ENCODE data around the gene HOMER3.

DNA sequence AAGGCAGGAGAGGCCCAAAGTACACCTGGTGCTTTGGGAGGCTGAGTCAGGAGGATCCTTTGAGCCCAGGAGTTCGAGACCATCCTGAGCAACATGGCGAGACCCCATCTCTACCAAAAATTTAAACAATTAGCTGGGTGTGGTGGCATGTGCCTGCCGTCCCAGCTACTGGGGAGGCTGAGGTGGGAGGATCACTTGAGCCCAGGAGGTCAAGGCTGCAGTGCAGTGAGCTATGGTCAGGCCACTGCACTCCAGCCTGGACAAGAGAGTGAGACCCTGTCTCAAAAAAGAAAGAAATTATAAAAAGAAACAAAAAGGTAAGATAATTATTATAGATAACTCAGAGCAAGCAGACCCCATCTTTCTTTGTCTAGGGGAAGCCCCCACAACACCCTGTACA, 1.9 kb downstream of the HOMER3 start:
- TF ChIP-seq, protein P1, sequence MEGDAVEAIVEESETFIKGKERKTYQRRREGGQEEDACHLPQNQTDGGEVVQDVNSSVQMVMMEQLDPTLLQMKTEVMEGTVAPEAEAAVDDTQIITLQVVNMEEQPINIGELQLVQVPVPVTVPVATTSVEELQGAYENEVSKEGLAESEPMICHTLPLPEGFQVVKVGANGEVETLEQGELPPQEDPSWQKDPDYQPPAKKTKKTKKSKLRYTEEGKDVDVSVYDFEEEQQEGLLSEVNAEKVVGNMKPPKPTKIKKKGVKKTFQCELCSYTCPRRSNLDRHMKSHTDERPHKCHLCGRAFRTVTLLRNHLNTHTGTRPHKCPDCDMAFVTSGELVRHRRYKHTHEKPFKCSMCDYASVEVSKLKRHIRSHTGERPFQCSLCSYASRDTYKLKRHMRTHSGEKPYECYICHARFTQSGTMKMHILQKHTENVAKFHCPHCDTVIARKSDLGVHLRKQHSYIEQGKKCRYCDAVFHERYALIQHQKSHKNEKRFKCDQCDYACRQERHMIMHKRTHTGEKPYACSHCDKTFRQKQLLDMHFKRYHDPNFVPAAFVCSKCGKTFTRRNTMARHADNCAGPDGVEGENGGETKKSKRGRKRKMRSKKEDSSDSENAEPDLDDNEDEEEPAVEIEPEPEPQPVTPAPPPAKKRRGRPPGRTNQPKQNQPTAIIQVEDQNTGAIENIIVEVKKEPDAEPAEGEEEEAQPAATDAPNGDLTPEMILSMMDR (IDR thresholded peaks at IDR 0.05), result no peak
- TF ChIP-seq POLR2A (IDR thresholded peaks at IDR 0.05) (no peak), POLR2AphosphoS5 (IDR thresholded peaks at IDR 0.05) (no peak)
